COLO829 (cell line): ENCODE data around the gene UTY.

Source experiments
- DNase-seq: peaks from one replicate; pipeline ENCODE4 v3.0.0; 2012; ENCODE audit warnings: low spot score

The UTY gene

DNA sequence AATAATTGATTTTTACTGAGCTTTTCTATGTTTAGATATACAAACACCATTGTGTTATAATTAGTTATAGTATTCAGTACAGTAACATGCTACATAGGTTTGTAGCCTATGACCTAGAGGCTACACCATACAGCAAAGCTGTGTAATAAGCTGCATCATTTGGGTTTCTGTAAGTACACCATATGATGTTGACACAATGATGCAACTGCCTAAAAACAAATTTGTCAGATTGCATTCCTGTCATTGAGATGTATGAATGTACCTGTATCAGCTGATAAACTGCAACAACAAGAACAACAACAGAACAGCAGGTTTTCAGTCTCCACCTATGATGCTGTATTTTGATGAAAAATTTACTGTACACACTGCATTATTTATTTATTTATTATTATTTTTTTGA lies 64.3 kb downstream of the UTY start:
- no peak for DNase-seq

DNA sequence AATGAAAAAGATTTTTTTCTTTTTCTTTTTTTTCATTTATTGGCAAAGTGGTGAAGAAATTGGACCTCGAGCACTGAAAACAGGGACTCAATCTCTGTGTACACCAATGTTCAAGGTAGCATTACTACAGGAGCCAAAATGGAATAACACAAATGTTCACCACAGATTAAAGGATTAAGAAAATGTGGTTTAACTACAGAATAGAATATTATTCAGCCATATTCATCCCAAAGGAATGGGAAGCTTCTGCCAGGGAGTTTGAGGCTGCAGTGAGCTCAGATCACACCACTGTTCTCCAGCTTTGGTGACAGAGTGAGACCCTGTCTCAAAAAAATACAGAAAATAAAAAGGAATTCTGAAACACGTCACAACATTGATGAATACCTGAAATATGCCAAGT lies 81.0 kb downstream of the UTY start:
- no peak for DNase-seq

DNA sequence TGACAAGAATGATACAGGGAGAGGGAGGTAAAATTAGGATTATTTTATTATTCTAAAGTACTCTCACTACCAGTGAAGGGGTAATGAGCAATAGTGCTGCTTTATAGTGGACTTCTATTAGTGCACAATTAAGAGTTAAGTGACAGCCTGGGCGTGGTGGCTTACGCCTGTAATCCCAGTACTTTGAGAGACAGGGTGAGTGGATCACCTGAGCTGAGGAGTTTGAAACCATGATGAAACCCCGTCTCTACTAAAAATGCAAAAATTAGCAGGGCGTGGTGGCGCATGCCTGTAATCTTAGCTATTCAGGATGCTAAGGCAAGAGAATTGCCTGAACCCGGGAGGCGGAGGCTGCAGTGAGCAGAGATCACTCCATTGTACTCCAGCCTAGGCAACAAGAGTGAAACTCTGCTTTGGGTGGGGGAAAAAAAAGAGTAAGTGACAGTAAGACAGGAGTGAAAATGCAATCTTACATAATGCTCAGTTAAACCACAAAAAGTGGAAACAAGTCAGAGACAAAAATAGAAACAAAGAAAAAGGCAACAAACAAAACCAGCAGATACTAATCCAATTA lies 98.6 kb downstream of the UTY start:
- DNase-seq, result no peak

- DNase-seq, result no peak
Observed at GRCh38 chrY:13370868-13371800, 108.7 kb downstream of the UTY start.

DNA sequence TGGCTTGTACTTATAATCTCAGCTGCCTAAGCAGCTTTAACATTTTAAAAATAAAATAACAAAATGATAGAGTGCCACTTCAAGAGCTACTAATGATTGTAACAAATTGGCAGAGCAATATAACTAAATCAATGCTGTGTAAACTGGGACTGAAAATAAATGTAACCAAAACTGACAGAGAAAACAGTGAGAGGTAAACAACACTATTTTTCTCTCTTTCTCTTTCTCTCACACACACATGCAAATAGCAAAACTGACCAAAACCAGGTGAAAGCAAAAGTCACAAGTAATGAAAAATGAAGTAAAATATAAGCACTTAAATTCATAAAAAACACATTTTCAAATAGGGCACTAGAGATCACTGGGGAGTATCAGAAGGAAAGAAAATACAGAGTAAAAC lies 109.6 kb downstream of the UTY start:
- DNase-seq, result no peak

- no peak for DNase-seq
Observed at GRCh38 chrY:13368513-13368845, 111.4 kb downstream of the UTY start.

DNA sequence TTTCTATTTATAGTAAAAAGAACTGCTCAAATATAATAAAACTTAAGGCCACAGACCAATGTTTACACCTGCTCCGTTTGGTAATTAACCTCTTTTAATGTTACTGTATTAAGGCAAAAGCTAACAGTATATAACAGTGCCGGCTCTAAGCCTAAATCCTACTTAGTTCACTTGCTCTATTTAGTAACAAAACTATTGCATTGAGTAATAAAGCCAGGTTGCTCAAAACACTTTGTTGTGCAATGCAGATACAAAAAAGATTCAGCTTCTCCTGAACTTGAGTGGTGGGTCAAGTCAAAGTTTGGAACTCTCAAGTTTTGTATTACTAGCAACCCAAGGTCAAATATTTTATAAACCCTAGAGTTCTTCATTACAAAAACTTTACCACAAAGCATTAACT lies 116.2 kb downstream of the UTY start:
- no peak for DNase-seq

GRCh38 chrY:13362662-13363061 lies 117.2 kb downstream of the UTY start:
- no peak for DNase-seq

GRCh38 chrY:13361656-13362636 lies 117.9 kb downstream of the UTY start:
- DNase-seq, result no peak

GRCh38 chrY:13351443-13351842 lies 128.4 kb downstream of the UTY start:
- no peak for DNase-seq

DNA sequence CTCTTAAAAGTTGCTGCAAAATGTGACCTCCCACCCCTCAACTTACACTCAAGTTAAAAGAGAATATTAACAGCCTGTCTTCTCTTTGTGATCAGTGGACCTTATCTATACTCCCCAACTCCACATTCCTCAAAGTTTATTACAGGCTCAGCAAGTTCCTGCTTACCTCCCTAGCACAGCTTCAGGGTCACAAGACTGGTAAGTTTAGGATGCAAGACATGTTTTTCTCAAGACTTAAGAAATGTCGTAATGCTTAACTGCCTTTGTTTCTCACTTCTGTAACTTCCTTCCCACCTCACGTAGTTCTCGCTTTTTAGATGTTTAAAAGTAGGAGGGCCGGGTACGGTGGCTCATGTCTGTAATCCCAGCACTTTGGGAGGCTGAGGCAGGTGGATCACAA lies 132.7 kb downstream of the UTY start:
- no peak for DNase-seq

DNA sequence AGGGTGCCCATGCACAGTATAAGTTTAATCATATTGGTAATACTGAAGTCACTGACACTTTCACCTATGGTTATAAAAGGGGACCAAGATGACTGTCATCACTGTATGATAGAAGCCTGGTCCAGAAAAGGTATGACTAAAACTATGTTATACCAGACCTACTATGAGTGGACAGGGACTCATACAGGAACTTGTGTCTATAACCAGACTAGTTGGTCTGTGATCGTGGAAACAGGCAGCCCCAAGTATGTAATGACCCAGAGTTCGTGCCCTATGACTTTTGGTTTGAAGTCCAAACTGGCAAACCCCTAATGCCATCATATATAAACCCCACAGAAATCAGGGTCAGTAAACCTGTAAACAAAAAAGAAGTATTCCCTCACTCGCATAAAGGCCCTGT lies 134.3 kb downstream of the UTY start:
- no peak for DNase-seq

DNA sequence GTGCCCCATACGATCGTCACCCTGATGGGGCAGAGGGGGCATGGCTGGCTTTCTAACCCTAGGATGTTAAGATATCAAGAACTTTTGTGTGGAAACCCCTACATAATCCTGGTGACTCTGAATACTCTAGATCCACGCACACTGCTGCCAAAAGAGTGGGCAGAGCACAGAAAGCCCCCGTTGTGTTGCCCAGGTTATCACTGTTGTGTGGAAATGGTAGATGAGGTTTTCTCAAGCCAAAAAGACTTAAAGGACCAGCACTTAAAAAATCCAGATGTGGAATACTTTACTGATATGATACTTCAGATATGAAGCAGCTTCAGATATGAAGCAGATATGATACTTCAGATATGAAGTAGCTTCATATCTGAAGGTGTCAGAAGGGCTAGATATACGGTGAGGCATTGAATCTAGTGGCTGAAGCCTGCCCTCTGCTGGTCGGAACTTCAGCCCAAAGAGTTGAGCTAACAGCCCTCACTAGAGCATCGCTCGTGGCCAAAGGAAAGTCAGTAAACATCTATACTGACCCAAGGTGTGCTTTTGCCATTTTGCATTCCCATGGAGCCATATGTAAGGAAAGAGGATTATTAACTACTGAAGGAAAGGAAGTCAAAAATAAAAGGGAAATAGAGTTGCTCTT lies 136.4 kb downstream of the UTY start:
- DNase-seq, result no peak

DNA sequence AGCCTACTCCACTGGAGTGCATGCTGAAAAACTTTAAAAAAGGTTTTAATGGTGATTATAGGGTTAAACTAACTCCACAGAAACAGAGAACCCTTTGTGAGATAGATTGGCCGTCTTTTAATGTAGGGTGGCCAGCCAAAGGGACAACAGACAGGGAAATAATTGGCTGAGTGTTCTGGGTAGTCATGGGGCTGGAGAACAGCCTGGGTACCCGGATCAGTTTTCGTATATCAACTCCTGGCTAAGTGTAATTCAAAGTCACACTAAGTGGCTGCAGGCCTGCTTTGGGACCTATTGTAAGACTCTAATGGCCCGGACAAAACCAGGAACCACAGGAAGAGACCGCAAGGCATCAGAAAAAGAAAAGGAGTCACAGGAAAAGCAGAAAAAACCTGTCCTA lies 139.9 kb downstream of the UTY start:
- no peak for DNase-seq

DNA sequence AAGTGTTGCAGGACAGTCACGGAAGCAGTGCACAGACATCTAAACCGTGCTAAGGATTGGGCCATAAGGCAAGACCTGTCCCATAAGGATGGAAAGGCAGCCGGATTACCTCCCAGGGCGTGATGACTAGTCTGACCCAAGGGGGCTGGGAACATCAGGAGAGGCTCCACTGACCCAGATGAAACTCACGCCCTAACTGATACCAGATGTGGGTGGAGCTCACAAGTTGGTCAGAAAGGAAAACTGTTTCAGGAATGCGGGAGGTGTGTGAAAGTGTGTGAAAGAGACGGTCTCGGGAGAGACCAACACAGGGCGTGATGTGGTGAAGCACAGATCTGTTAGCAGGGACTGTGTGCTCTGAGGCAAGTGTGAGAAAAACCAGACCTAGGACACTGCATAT lies 140.5 kb downstream of the UTY start:
- DNase-seq, result no peak

DNA sequence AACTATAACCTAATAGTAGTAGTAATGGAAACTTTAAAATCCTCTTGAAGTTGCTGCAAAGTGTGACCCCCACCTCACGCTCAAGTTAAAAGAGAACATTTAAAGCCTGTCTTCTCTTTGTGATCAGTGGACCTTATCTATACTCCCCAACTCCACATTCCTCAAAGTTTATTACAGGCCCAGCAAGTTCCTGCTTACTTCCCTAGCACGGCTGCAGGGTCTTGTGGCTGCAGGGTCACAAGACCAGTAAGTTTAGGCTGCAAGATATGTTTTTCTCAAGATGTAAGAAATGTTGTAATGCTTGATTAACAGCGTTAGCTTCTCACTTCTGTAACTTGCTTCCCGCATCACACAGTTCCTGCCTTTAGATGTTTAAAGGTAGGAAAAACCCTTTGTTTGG lies 141.1 kb downstream of the UTY start:
- DNase-seq, result no peak

- no peak for DNase-seq
Observed at GRCh38 chrY:13337934-13338333, 141.9 kb downstream of the UTY start.

- DNase-seq, result no peak
Observed at GRCh38 chrY:13333791-13334190, 146.0 kb downstream of the UTY start.

GRCh38 chrY:13330651-13331050 lies 149.2 kb downstream of the UTY start:
- DNase-seq, result no peak

DNA sequence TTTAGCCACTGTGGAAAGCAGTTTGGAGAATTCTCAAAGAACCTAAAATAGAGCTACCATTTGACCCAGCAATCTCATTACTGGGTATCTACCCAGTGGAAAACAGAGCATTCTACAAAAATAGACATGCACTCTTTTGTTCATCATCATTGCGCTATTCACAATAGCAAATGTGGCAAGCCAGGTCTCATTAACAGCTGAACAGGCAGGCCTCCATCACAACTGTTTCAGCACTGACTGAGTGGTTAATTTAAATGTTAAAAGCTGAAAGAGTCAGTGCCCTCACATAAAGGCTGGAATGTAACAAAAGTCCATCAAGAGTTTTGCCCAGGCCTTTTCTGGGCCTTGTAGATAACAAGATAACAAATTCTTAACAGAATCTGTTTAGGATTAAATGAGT lies 166.9 kb downstream of the UTY start:
- DNase-seq, result no peak

DNA sequence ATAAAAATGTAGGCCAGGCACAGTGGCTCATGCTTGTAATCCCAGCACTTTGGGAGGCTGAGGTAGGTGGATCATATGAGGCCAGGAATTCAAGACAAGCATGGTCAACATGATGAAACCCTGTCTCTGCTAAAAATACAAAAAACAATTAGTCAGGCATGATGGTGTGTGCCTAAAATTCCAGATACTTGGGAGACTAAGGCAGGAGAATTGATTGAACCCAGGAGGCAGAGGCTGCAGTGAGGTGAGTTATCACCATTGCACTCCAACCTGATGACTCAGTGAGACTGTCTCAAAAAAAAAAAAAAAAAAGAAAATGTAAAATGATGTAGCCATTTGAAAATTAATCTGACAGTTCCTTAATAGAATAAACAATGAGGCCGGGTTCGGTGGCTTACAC lies 171.9 kb downstream of the UTY start:
- DNase-seq, result no peak

DNA sequence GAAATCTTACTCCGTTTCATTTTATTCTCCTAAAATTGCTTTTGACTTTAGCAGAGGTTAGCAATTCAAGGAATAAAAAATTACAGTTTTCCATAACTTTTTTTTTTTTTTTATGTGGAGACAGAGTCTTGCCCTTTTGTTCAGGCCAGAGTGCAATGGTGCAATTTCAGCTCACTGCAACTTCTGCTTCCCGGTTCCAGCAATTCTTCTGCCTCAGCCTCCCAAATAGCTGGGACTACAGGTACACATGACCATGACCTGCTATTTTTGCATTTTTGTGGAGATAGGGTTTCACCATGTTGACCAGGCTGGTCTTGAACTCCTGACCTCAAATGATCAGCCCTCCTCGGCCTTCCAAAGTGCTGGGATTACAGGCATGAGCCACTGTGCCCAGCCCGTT lies 179.0 kb downstream of the UTY start:
- DNase-seq, result no peak
